ENCODE measurements around the gene GABPB1. TPM values are rescaled to one million over a fixed set of nuclear protein-coding genes. Genes with fewer than 3 reads are reported as not detected.

Gene GABPB1
- polyA plus RNA-seq, 3 donors, result 12.9 to 15.1 (median 14.9) TPM

DNA sequence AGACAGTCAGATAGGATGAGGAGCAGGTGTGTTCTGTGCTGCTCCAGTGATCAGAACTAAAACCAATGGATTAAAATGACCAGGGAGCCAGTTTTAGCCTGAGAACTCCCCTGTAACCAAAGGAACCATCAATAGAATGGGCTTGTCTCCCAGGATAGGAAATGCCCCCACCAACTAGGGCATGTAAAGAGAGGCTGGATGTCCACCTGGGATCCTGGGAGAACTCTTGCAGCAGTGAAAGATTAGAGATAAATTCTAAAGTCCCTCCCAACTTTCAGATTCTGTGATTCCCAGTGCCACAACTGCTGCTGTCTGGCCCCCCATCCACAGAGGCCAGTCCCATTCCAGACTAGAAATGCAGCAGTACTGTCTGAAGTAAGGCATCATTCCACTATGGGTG lies 123.2 kb downstream of the GABPB1 start:
- no peaks in the 10 kb centered on the region for H3K27me3 Mint-ChIP-seq (ENCODE audit: low read depth in 3 of 3)

GRCh38 chr15:50229336-50229735 lies 125.7 kb downstream of the GABPB1 start:
- Mint-ChIP-seq H3K27me3 (ENCODE audit: low read depth in 3 of 3) (no peaks in the 10 kb centered on the region), H3K36me3 (no peaks in the 10 kb centered on the region), H3K9me3 (no peaks in the 10 kb centered on the region), H3K4me3 (no peak overlapping the region), H3K4me1 (no peaks in the 10 kb centered on the region), H3K27ac (no peak overlapping the region)
- intact Hi-C loops (cut with micrococcal nuclease), result no loop called here
- no peak overlapping the region for H3K9ac ChIP-seq (ENCODE audit: insufficient read depth, low read length, poor library complexity, severe bottlenecking)
- H3K4me3 ChIP-seq (replicated peaks in 1 of 3; ENCODE audit: low read depth in 2 of 3, low read length in 3 of 3), result no peak overlapping the region
- H3K4me2 ChIP-seq (replicated peaks; ENCODE audit: extremely low read depth, low read length, poor library complexity, severe bottlenecking), result no peak overlapping the region
- WGBS (ENCODE audit: insufficient coverage), result 90% methylated on average over 2 of the region's 3 CpGs
- no peaks in the 10 kb centered on the region for H3K27me3 ChIP-seq (ENCODE audit: control insufficient read depth in 2 of 2, insufficient read depth in 2 of 2, low read length in 2 of 2)
- no peaks in the 10 kb centered on the region for H3K36me3 ChIP-seq (replicated peaks in 1 of 2; ENCODE audit: control insufficient read depth in 1 of 2, insufficient read depth in 2 of 2, low read length in 2 of 2)
- no peaks in the 10 kb centered on the region for H3K79me2 ChIP-seq (ENCODE audit: insufficient read depth, low read length)
- no peaks in the 10 kb centered on the region for H3K9me3 ChIP-seq (replicated peaks in 1 of 2; ENCODE audit: control insufficient read depth in 1 of 2, insufficient read depth in 1 of 2, low read length in 2 of 2)
- TF ChIP-seq, protein P1, sequence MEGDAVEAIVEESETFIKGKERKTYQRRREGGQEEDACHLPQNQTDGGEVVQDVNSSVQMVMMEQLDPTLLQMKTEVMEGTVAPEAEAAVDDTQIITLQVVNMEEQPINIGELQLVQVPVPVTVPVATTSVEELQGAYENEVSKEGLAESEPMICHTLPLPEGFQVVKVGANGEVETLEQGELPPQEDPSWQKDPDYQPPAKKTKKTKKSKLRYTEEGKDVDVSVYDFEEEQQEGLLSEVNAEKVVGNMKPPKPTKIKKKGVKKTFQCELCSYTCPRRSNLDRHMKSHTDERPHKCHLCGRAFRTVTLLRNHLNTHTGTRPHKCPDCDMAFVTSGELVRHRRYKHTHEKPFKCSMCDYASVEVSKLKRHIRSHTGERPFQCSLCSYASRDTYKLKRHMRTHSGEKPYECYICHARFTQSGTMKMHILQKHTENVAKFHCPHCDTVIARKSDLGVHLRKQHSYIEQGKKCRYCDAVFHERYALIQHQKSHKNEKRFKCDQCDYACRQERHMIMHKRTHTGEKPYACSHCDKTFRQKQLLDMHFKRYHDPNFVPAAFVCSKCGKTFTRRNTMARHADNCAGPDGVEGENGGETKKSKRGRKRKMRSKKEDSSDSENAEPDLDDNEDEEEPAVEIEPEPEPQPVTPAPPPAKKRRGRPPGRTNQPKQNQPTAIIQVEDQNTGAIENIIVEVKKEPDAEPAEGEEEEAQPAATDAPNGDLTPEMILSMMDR (IDR thresholded peaks at IDR 0.05), result no peak
- no peak overlapping the region for H3K27ac ChIP-seq (ENCODE audit: low read depth in 1 of 2, low read length in 2 of 2)
- H2AFZ ChIP-seq (ENCODE audit: insufficient read depth, low read depth, low read length, poor library complexity, severe bottlenecking), result no peak overlapping the region
- H4K20me1 ChIP-seq (ENCODE audit: insufficient read depth, low read length), result no peaks in the 10 kb centered on the region
- DNase-seq, result no peak
- no peaks in the 10 kb centered on the region for H3K4me1 ChIP-seq (ENCODE audit: control insufficient read depth in 1 of 2, insufficient read depth in 2 of 2, low read length in 2 of 2)

More for the DNA sequence above, 123.2 kb downstream of the GABPB1 start:
- Histone ChIP-seq H3K79me2 (ENCODE audit: insufficient read depth, low read length) (no peaks in the 10 kb centered on the region), H2AFZ (ENCODE audit: insufficient read depth, low read depth, low read length, poor library complexity, severe bottlenecking) (no peak overlapping the region), H3K36me3 (replicated peaks in 1 of 2; ENCODE audit: control insufficient read depth in 1 of 2, insufficient read depth in 2 of 2, low read length in 2 of 2) (no peaks in the 10 kb centered on the region), H3K9me3 (replicated peaks in 1 of 2; ENCODE audit: control insufficient read depth in 1 of 2, insufficient read depth in 1 of 2, low read length in 2 of 2) (no peaks in the 10 kb centered on the region), H3K27ac (ENCODE audit: low read depth in 1 of 2, low read length in 2 of 2) (no peak overlapping the region), H3K27me3 (ENCODE audit: control insufficient read depth in 2 of 2, insufficient read depth in 2 of 2, low read length in 2 of 2) (no peaks in the 10 kb centered on the region), H3K9ac (ENCODE audit: insufficient read depth, low read length, poor library complexity, severe bottlenecking) (no peak overlapping the region), H4K20me1 (ENCODE audit: insufficient read depth, low read length) (no peaks in the 10 kb centered on the region), H3K4me3 (replicated peaks in 1 of 3; ENCODE audit: low read depth in 2 of 3, low read length in 3 of 3) (no peak overlapping the region), H3K4me2 (replicated peaks; ENCODE audit: extremely low read depth, low read length, poor library complexity, severe bottlenecking) (no peak overlapping the region), H3K4me1 (ENCODE audit: control insufficient read depth in 1 of 2, insufficient read depth in 2 of 2, low read length in 2 of 2) (no peaks in the 10 kb centered on the region)
- Mint-ChIP-seq H3K27ac (no peak overlapping the region), H3K4me3 (no peak overlapping the region), H3K9me3 (no peaks in the 10 kb centered on the region), H3K36me3 (no peaks in the 10 kb centered on the region), H3K4me1 (peaks cover 5% of the 10 kb centered on the region)
- intact Hi-C loops (cut with micrococcal nuclease), result no loop called here
- DNase-seq, result no peak
- TF ChIP-seq, protein P1 (IDR thresholded peaks at IDR 0.05), result no peak
